HepG2 (cell line): ENCODE results near the gene TREH. TPM values are rescaled to one million over a fixed set of nuclear protein-coding genes. Genes with fewer than 3 reads are reported as not detected.

ENCODE experiments used
- ATAC-seq: fragments of 200-7000 bp; cut with Tn5 transposase; 3 replicates; pipeline ENCODE4 v1.9.1; 2020; ENCODE audit warnings: mild to moderate bottlenecking, moderate library complexity
- BruUV-seq: library from RNA; stranded (reverse); fragments of 400-500 nt; replicated peaks from 2 replicates; lab custom pipeline; 2021; lab: Mats Ljungman, UMichigan
- CTCF ChIA-PET: fragments of 300-600 bp; formaldehyde crosslinking; extraction: SDS; loops from one replicate; lab custom pipeline; 2021; ENCODE audit warnings: low total read pairs, inconsistent platforms, low intra/inter-chr PET ratio; lab: Yijun Ruan, JAX
- POLR2A ChIA-PET: fragments of 350-600 bp; sonication (Branson Sonifier 250); formaldehyde crosslinking; loops from one replicate; lab custom pipeline; 2020; ENCODE audit warnings: antibody characterized with exemption, inconsistent platforms; lab: Yijun Ruan, JAX
- DNase-seq: peaks from one replicate; pipeline ENCODE4 v3.0.0-alpha.2; 2015; ENCODE audit warnings: low spot score
- FAIRE-seq: peaks from 3 replicates; lab custom pipeline; 2011; peaks lifted over from hg19 to GRCh38; lab: Jason Lieb, UNC
- H2AFZ ChIP-seq: one replicate; pipeline ENCODE4 v1.6.1; 2011; ENCODE audit warnings: low read length, inconsistent platforms
- H3K27ac ChIP-seq: fragments of 300-600 bp; 3 replicates; pipeline ENCODE4 v1.8.0; 2011; ENCODE audit warnings: mixed run types, mild to moderate bottlenecking, mixed read lengths, low read length, inconsistent platforms; ENCODE audit not compliant: insufficient read depth; ENCODE audit errors: extremely low read length
- H3K27me3 ChIP-seq, 2 experiments: fragments of 200-600 bp in 1 of 2; 2 replicates in 1 of 2; 3 replicates in 1 of 2; pipeline versions ENCODE4 v1.6.0 to v1.8.0; 2011; ENCODE audit warnings: low read length in 2 of 2, mild to moderate bottlenecking in 2 of 2, moderate library complexity in 2 of 2, inconsistent platforms in 1 of 2; ENCODE audit not compliant: insufficient read depth in 2 of 2, control insufficient read depth in 1 of 2
- H3K36me3 ChIP-seq, 2 experiments: fragments of 200-600 bp in 1 of 2; replicated peaks in 1 of 2; 2 replicates in 1 of 2; 3 replicates in 1 of 2; pipeline versions ENCODE4 v1.5.1 to v1.8.0; 2011; ENCODE audit warnings: low read length in 2 of 2, inconsistent platforms in 1 of 2; ENCODE audit not compliant: insufficient read depth in 2 of 2, control insufficient read depth in 1 of 2
- H3K4me1 ChIP-seq: 2 replicates; pipeline ENCODE4 v1.5.1; 2012; ENCODE audit warnings: low read length, inconsistent platforms; ENCODE audit not compliant: insufficient read depth
- H3K4me2 ChIP-seq: 2 replicates; pipeline ENCODE4 v1.6.0; 2011; ENCODE audit warnings: low read depth, low read length, inconsistent platforms
- H3K4me3 ChIP-seq, 3 experiments: fragments of 200-600 bp in 1 of 3; sonication (generic), shearing (Covaris generic) in 1 of 3; replicated peaks in 1 of 3; 2 replicates each; pipeline ENCODE4 v1.5.1; 2011 to 2016; ENCODE audit warnings: low read length in 3 of 3, inconsistent platforms in 2 of 3, low read depth in 2 of 3, mild to moderate bottlenecking in 2 of 3, control low read depth in 1 of 3, mixed read lengths in 1 of 3; ENCODE audit not compliant: insufficient read depth in 1 of 3
- H3K79me2 ChIP-seq: one replicate; pipeline ENCODE4 v1.6.1; 2011; ENCODE audit warnings: low read length, inconsistent platforms; ENCODE audit not compliant: insufficient read depth
- H3K9ac ChIP-seq: 2 replicates; pipeline ENCODE4 v1.6.0; 2011; ENCODE audit warnings: mild to moderate bottlenecking, low read depth, low read length, inconsistent platforms; ENCODE audit not compliant: insufficient read depth
- H3K9me3 ChIP-seq: 2 replicates; pipeline ENCODE4 v1.5.1; 2012; ENCODE audit warnings: mild to moderate bottlenecking, low read length
- H4K20me1 ChIP-seq: 2 replicates; pipeline ENCODE4 v1.6.0; 2011; ENCODE audit warnings: inconsistent platforms, mild to moderate bottlenecking, low read length, moderate library complexity; ENCODE audit not compliant: insufficient read depth
- FLYWCH1 ChIP-seq: sonication (generic); formaldehyde crosslinking; IDR thresholded peaks from 2 replicates; pipeline ENCODE4 v1.8.1; 2023; ENCODE audit warnings: mild to moderate bottlenecking, missing genetic modification reagents
- HES4 ChIP-seq: sonication (generic); formaldehyde crosslinking; IDR thresholded peaks from 2 replicates; pipeline ENCODE4 v1.9.0; 2021; ENCODE audit warnings: mild to moderate bottlenecking, missing genetic modification reagents, borderline replicate concordance
- HNRNPLL ChIP-seq: fragments of 200-400 bp; formaldehyde crosslinking; IDR thresholded peaks from 2 replicates; pipeline ENCODE4 v1.6.1; 2017; ENCODE audit warnings: mild to moderate bottlenecking, low read depth, low read length; ENCODE audit not compliant: poor library complexity, severe bottlenecking
- MAFK ChIP-seq, 2 experiments: IDR thresholded peaks in 1 of 2; conservative IDR thresholded peaks in 1 of 2; 2 replicates each; pipeline ENCODE4 v1.6.1; 2011; ENCODE audit warnings: improper control_type of control experiment in 2 of 2, low read length in 2 of 2
- MEF2D ChIP-seq: sonication (generic); formaldehyde crosslinking; IDR thresholded peaks from 2 replicates; pipeline ENCODE4 v1.5.1; 2020; ENCODE audit warnings: mild to moderate bottlenecking, missing genetic modification reagents
- MTA1 ChIP-seq: sonication (generic); formaldehyde crosslinking; IDR thresholded peaks from 2 replicates; pipeline ENCODE4 v1.4.0; 2020; ENCODE audit warnings: missing genetic modification reagents, mild to moderate bottlenecking, borderline replicate concordance
- NCOA2 ChIP-seq: sonication (generic); formaldehyde crosslinking; IDR thresholded peaks from 2 replicates; pipeline ENCODE4 v1.8.0; 2022; ENCODE audit warnings: inconsistent platforms
- POLR2A ChIP-seq, 2 experiments: IDR thresholded peaks; 2 replicates each; pipeline ENCODE4 v1.6.1; 2011; ENCODE audit warnings: low read depth in 2 of 2, low read length in 2 of 2, mild to moderate bottlenecking in 1 of 2, moderate library complexity in 1 of 2; ENCODE audit not compliant: insufficient read depth in 1 of 2
- PTBP1 ChIP-seq: fragments of 200-400 bp; formaldehyde crosslinking; IDR thresholded peaks from 2 replicates; pipeline ENCODE4 v1.6.1; 2018; ENCODE audit warnings: low read length, low read depth; ENCODE audit not compliant: poor library complexity, severe bottlenecking
- TBX2 ChIP-seq: sonication (generic); formaldehyde crosslinking; IDR thresholded peaks from 2 replicates; pipeline ENCODE4 v1.5.0; 2020; ENCODE audit warnings: missing genetic modification reagents, mild to moderate bottlenecking, borderline replicate concordance
- YEATS4 ChIP-seq: sonication (generic); formaldehyde crosslinking; IDR thresholded peaks from 2 replicates; pipeline ENCODE4 v1.4.0; 2020; ENCODE audit warnings: missing genetic modification reagents, borderline replicate concordance
- ZNF225 ChIP-seq: sonication (generic); formaldehyde crosslinking; IDR thresholded peaks from 2 replicates; pipeline ENCODE4 v1.4.0; 2020; ENCODE audit warnings: mild to moderate bottlenecking, missing genetic modification reagents
- ZNF235 ChIP-seq: sonication (generic); formaldehyde crosslinking; IDR thresholded peaks from 2 replicates; pipeline ENCODE4 v1.8.1; 2023; ENCODE audit warnings: mild to moderate bottlenecking, missing genetic modification reagents, borderline replicate concordance
- ZNF33A ChIP-seq: sonication (generic); formaldehyde crosslinking; IDR thresholded peaks from 2 replicates; pipeline ENCODE4 v1.5.1; 2020; ENCODE audit warnings: missing genetic modification reagents, mild to moderate bottlenecking, moderate library complexity, borderline replicate concordance
- ZSCAN22 ChIP-seq: sonication (generic); formaldehyde crosslinking; IDR thresholded peaks from 2 replicates; pipeline ENCODE4 v1.4.0; 2020; ENCODE audit warnings: mild to moderate bottlenecking, missing genetic modification reagents
- WGBS: methylation state at CpG from one replicate; pipeline ENCODE4 v1.1.6; 2017; ENCODE audit warnings: low lambda C conversion rate; 5-methylcytosine and 5-hydroxymethylcytosine counted together
- in situ Hi-C: cut with HindIII; loops from 2 replicates; pipeline ENCODE4 v1.10.0; 2017; ENCODE audit warnings: low pct_unique_long_range_greater_than_20kb; ENCODE audit not compliant: extremely low pct_ligation_motif_present
- intact Hi-C: fragments of 100-400 bp; cut with micrococcal nuclease; formaldehyde crosslinking; loops from one replicate; pipeline ENCODE4 v1.10.0; 2022; ENCODE audit not compliant: unreplicated experiment
- polyA plus RNA-seq, 8 experiments: library from polyadenylated mRNA; depleted of rRNA in 3 of 8; stranded (reverse) in 7 of 8; unstranded in 1 of 8; fragments of >200 nt; fragmentation: Illumina TruSeq in 4 of 8; extraction: Trizol in 4 of 8; gene quantifications; 2 replicates each; pipeline versions ENCODE4 v1.2.1 to v1.2.3, GENCODE V29; 2011 to 2016; ENCODE audit warnings: low read depth in 4 of 8, missing spikeins in 1 of 8, mixed read lengths in 1 of 8; ENCODE audit not compliant: insufficient read depth in 1 of 8
- total RNA-seq, 5 experiments: library from RNA; depleted of rRNA; stranded (reverse); fragments of >200 nt; fragmentation: Illumina TruSeq; extraction: Trizol; gene quantifications; 2 replicates each; pipeline ENCODE4 v1.2.3, GENCODE V29; 2016; ENCODE audit warnings: low read depth in 1 of 5

TREH gene
- total and polyA plus RNA-seq, 2 of the 13 experiments (the other 11 are each of a cell fraction or from before 2014, with no cell fraction given), result 0.53 to 0.86 TPM

- no peak for TF ChIP-seq FLYWCH1 (CRISPR knock-in tag)
- no peak for TF ChIP-seq MEF2D
- no peak for TF ChIP-seq YEATS4 (CRISPR knock-in tag)
- peak; percentile 53 to 84 for TF ChIP-seq MAFK (conservative IDR thresholded peaks at IDR 0.05 in 1 of 2, IDR thresholded peaks at IDR 0.05 in 1 of 2; ENCODE audit: low read length in 2 of 2)
- TF ChIP-seq ZNF225 (CRISPR knock-in tag), result no peak
Measured at GRCh38 chr11:118691926-118692830, 12.7 kb upstream of the TREH start (continued).

GRCh38 chr11:118690553-118691304, 11.3 kb upstream of the TREH start:
- Histone ChIP-seq H3K9me3 (no peaks in the 10 kb centered on the region), H3K4me3 (peak overlapping the region in 2 of 3 experiments; percentile 37 to 75; a peak in 4 of 6 replicates), H3K4me1 (peaks cover 63% of the 10 kb centered on the region), H3K4me2 (peak overlapping the region; percentile 98), H3K27ac (no peak overlapping the region), H4K20me1 (no peaks in the 10 kb centered on the region), H3K36me3 (no peaks in the 10 kb centered on the region), H3K27me3 (peaks cover 0 to 6% of the 10 kb centered on the region in 2 experiments; a peak in 1 of 5 replicates), H3K79me2 (no peaks in the 10 kb centered on the region), H2AFZ (peak overlapping the region; percentile 89), H3K9ac (peak overlapping the region; percentile 55; the same call in 1 of the 2 replicates)
- no peak for TF ChIP-seq ZNF33A
- TF ChIP-seq POLR2A (IDR thresholded peaks at IDR 0.05; ENCODE audit: insufficient read depth in 1 of 2, low read depth in 2 of 2, low read length in 2 of 2), result 0 out of 4 replicates have a peak, but pooled peaks of 1 of the 2 experiments have one; percentile 2
- no peak for TF ChIP-seq ZNF235 (CRISPR knock-in tag)
- no peak for TF ChIP-seq NCOA2 (CRISPR knock-in tag)
- TF ChIP-seq MTA1 (CRISPR knock-in tag), result no peak
- TF ChIP-seq PTBP1, result peak; percentile 2
- TF ChIP-seq HNRNPLL, result peak; percentile 2
- TF ChIP-seq HES4 (CRISPR knock-in tag), result 0 out of 2 replicates have a peak, but pooled peaks have one; percentile 38
- TF ChIP-seq TBX2 (CRISPR knock-in tag), result no peak
- 0 out of 2 replicates have a peak, but pooled peaks have one; percentile 2 for TF ChIP-seq ZSCAN22 (CRISPR knock-in tag)
- WGBS, result 84% methylated on average over 10 of the region's 15 CpGs
- intact Hi-C loops, result loop anchor here (1.0 to 10.0 kb wide), 5 partner anchors 11 to 266 kb away; partner anchors contain the start of genes TREH and UPK2
- in situ Hi-C loops, result loop anchor here (5.0 kb wide), 1 partner anchor 267 kb away; the partner anchor contains the start of gene UPK2
- DNase-seq, result no peak
- BruUV-seq, result no TSS peak
- ChIA-PET CTCF (interaction anchor here (1.3 to 2.7 kb wide), 4 partner anchors 31 to 266 kb away, joined by 3 to 49 read pairs (median 18); partner anchors contain the start of gene UPK2), POLR2A (interaction anchor here (1.8 to 2.8 kb wide), 4 partner anchors 12 to 101 kb away, joined by 7 to 28 read pairs (median 12); partner anchors contain the start of genes DDX6 and TREH)
- peak; percentile 34; the same call in 1 of the 3 replicates for ATAC-seq
- no peak for FAIRE-seq
